ENCODE data around the gene ANKRD44. TPM values are rescaled to one million over a fixed set of nuclear protein-coding genes. Genes with fewer than 3 reads are reported as not detected.

ANKRD44 gene
- total and polyA plus RNA-seq, 2 of the 8 experiments (the other 6 are each of a cell fraction or from before 2014, with no cell fraction given), result 1.2 to 1.3 TPM

DNA sequence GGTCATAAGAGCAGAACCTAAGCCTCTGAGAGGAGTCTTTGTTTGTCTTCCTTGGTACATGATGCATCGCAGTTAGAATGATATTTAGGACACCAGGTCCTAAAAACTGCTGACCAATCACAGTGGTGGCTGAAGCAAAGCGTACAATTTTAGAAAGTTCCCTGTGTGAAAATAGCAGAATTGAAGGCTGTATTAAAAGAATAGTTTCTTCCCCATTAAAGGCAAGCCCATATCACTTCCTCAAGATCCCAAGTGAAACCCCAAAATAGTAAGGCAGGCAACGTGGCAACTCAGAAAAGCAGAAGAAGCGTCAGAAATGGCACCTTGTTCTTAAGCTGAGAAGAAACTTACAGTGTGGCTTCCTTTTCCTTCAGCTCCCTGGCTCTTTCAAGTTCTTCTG is 229.3 kb downstream of the ANKRD44 start:
- no peak overlapping the region for H3K18ac ChIP-seq (ENCODE audit: extremely low read depth, low read length)
- H2AFZ ChIP-seq (ENCODE audit: low read length), result no peak overlapping the region
- H2BK5ac ChIP-seq (ENCODE audit: low read depth, low read length), result no peak overlapping the region
- H2BK15ac ChIP-seq (ENCODE audit: low read length), result no peak overlapping the region
- H2BK12ac ChIP-seq (ENCODE audit: low read depth, low read length), result no peak overlapping the region
- DNase-seq (ENCODE audit: low read depth in 1 of 2, low spot score in 2 of 2) (no peak), FAIRE-seq (no peak)
- H3K4me2 ChIP-seq (ENCODE audit: insufficient read depth in 1 of 2, low read depth in 2 of 2, low read length in 2 of 2), result no peak overlapping the region
- no peaks in the 10 kb centered on the region for H3K36me3 ChIP-seq (ENCODE audit: control insufficient read depth in 2 of 4, insufficient read depth in 4 of 4, low read length in 3 of 4)
- no peak overlapping the region for H2BK120ac ChIP-seq (replicated peaks; ENCODE audit: low read depth, low read length)
- no peaks in the 10 kb centered on the region for H3K79me2 ChIP-seq (ENCODE audit: control insufficient read depth in 1 of 2, insufficient read depth in 2 of 2, low read length in 2 of 2)
- CTCF ChIA-PET (ENCODE audit: partially characterized antibody), result interaction anchor here (0.5 to 1.1 kb wide), 3 partner anchors 36 to 324 kb away, joined by 3 to 4 read pairs (median 3); no protein-coding TSS in a partner anchor
- H2BK20ac ChIP-seq (ENCODE audit: low read length), result no peak overlapping the region
- H3K23ac ChIP-seq (ENCODE audit: insufficient read length), result no peak overlapping the region
- H3K79me1 ChIP-seq (ENCODE audit: low read depth, low read length), result no peaks in the 10 kb centered on the region
- no peak overlapping the region for H3K9ac ChIP-seq (replicated peaks in 1 of 4; ENCODE audit: extremely low read depth in 1 of 4, low read depth in 3 of 4, low read length in 3 of 4)
- WGBS, 2 experiments (ENCODE audit: extremely low coverage in 1 of 2, insufficient coverage in 1 of 2, insufficient read length in 1 of 2, insufficient replicate concordance in 2 of 2, low coverage in 1 of 2, low lambda C conversion rate in 2 of 2, missing lambda C conversion rate in 1 of 2), result 82% methylated on average over 4 of the region's 4 CpGs; no CpG with 5 or more reads in 1 of the 2 experiments
- no peak overlapping the region for H3K4me3 ChIP-seq (ENCODE audit: extremely low read depth in 1 of 4, insufficient read depth in 2 of 4, low read depth in 3 of 4, low read length in 4 of 4)
- H3K23me2 ChIP-seq (ENCODE audit: low read depth, low read length), result no peaks in the 10 kb centered on the region; the same call in 1 of the 2 replicates
- no peak overlapping the region for H3K27ac ChIP-seq (ENCODE audit: low read depth, low read length)
- H3K56ac ChIP-seq (replicated peaks; ENCODE audit: insufficient read length, low read depth, low read length), result no peak overlapping the region
- no peak overlapping the region for H3K4ac ChIP-seq (replicated peaks; ENCODE audit: insufficient read length, low read depth, low read length)
- H3K27me3 ChIP-seq (replicated peaks in 1 of 4; ENCODE audit: control insufficient read depth in 3 of 4, extremely low read depth in 1 of 4, insufficient read depth in 3 of 4, low read length in 3 of 4), result no peaks in the 10 kb centered on the region
- H4K91ac ChIP-seq (replicated peaks; ENCODE audit: insufficient read length, low read length), result no peak overlapping the region
- no peaks in the 10 kb centered on the region for H4K20me1 ChIP-seq (replicated peaks in 1 of 2; ENCODE audit: control insufficient read depth in 1 of 2, insufficient read depth in 2 of 2, low read length in 2 of 2)
- H2AK5ac ChIP-seq (ENCODE audit: low read depth, low read length), result no peak overlapping the region
- no peaks in the 10 kb centered on the region for H3K9me3 ChIP-seq (ENCODE audit: insufficient read depth in 2 of 2, low read depth in 1 of 2, low read length in 1 of 2)
- H3K14ac ChIP-seq (ENCODE audit: insufficient read length), result no peak overlapping the region
- H4K5ac ChIP-seq (ENCODE audit: insufficient read length, low read depth, low read length), result no peak overlapping the region
- H4K8ac ChIP-seq (ENCODE audit: extremely low read depth, insufficient read depth, low read length), result no peak overlapping the region
- H3K4me1 ChIP-seq (replicated peaks in 1 of 4; ENCODE audit: control insufficient read depth in 3 of 4, insufficient read depth in 4 of 4, low read length in 3 of 4), result no peaks in the 10 kb centered on the region; a peak in 1 of 7 replicates
- TF ChIP-seq HDAC2 (IDR thresholded peaks at IDR 0.05; ENCODE audit: borderline replicate concordance in 1 of 2, low read depth in 2 of 2, low read length in 2 of 2) (no peak), GTF2F1 (IDR thresholded peaks at IDR 0.05; ENCODE audit: borderline replicate concordance, low read depth, low read length) (no peak), POLR2AphosphoS5 (IDR thresholded peaks at IDR 0.05; ENCODE audit: low read depth, low read length) (no peak), CREB1 (IDR thresholded peaks at IDR 0.05) (no peak), KDM1A (IDR thresholded peaks at IDR 0.05; ENCODE audit: borderline replicate concordance, low read length) (no peak), CHD1 (IDR thresholded peaks at IDR 0.05; ENCODE audit: low read depth, low read length) (no peak), EZH2 (IDR thresholded peaks at IDR 0.05; ENCODE audit: low read depth, low read length, severe bottlenecking) (no peak)
- POLR2A ChIA-PET (ENCODE audit: partially characterized antibody), result no interaction called here

Data from H1 (cell line).